ENCODE results near the gene FBN1.

Gene FBN1

GRCh38 chr15:48622237-48622636, 23.3 kb downstream of the FBN1 start:
- DNase-seq (ENCODE audit: low spot score), result no peak

- DNase-seq (ENCODE audit: low spot score), result no peak
These were observed 26.1 kb downstream of the FBN1 start for GRCh38 chr15:48619446-48619845.

GRCh38 chr15:48617619-48618018, 27.9 kb downstream of the FBN1 start:
- DNase-seq (ENCODE audit: low spot score), result no peak

GRCh38 chr15:48616216-48616615, 29.3 kb downstream of the FBN1 start:
- no peak for DNase-seq (ENCODE audit: low spot score)

- DNase-seq (ENCODE audit: low spot score), result no peak
These were observed 31.5 kb downstream of the FBN1 start for GRCh38 chr15:48614051-48614450.

GRCh38 chr15:48609486-48609885, 36.0 kb downstream of the FBN1 start:
- no peak for DNase-seq (ENCODE audit: low spot score)

- no peak for DNase-seq (ENCODE audit: low spot score)
These were observed 37.7 kb downstream of the FBN1 start for GRCh38 chr15:48607846-48608245.

- no peak for DNase-seq (ENCODE audit: low spot score)
These were observed 40.9 kb downstream of the FBN1 start for GRCh38 chr15:48604567-48604966.

GRCh38 chr15:48603922-48604321, 41.6 kb downstream of the FBN1 start:
- no peak for DNase-seq (ENCODE audit: low spot score)

- no peak for DNase-seq (ENCODE audit: low spot score)
These were observed 42.4 kb downstream of the FBN1 start for GRCh38 chr15:48603123-48603500.

- DNase-seq (ENCODE audit: low spot score), result no peak
These were observed 43.0 kb downstream of the FBN1 start for GRCh38 chr15:48602358-48603122.

GRCh38 chr15:48601095-48601494, 44.4 kb downstream of the FBN1 start:
- no peak for DNase-seq (ENCODE audit: low spot score)

GRCh38 chr15:48596841-48597240, 48.7 kb downstream of the FBN1 start:
- no peak for DNase-seq (ENCODE audit: low spot score)

- DNase-seq (ENCODE audit: low spot score), result no peak
These were observed 49.1 kb downstream of the FBN1 start for GRCh38 chr15:48596415-48596814.

- DNase-seq (ENCODE audit: low spot score), result no peak
These were observed 49.5 kb downstream of the FBN1 start for GRCh38 chr15:48595981-48596380.

- no peak for DNase-seq (ENCODE audit: low spot score)
These were observed 52.6 kb downstream of the FBN1 start for GRCh38 chr15:48592933-48593332.

GRCh38 chr15:48592221-48592731, 53.2 kb downstream of the FBN1 start:
- no peak for DNase-seq (ENCODE audit: low spot score)

- peak; percentile 12 for DNase-seq (ENCODE audit: low spot score)
These were observed 54.8 kb downstream of the FBN1 start for GRCh38 chr15:48590723-48591122.

- no peak for DNase-seq (ENCODE audit: low spot score)
These were observed 60.5 kb downstream of the FBN1 start for GRCh38 chr15:48584812-48585563.

GRCh38 chr15:48584090-48584811, 61.3 kb downstream of the FBN1 start:
- DNase-seq (ENCODE audit: low spot score), result no peak

- no peak for DNase-seq (ENCODE audit: low spot score)
These were observed 62.9 kb downstream of the FBN1 start for GRCh38 chr15:48582452-48583247.

GRCh38 chr15:48581219-48581618, 64.3 kb downstream of the FBN1 start:
- DNase-seq (ENCODE audit: low spot score), result no peak
